GM10266 (cell line): ENCODE measurements around the gene RAPGEF5.

Experiments
- DNase-seq: peaks from one replicate; pipeline ENCODE4 v3.0.0; 2012; ENCODE audit errors: extremely low spot score
- TF ChIP-seq, protein P1 (sequence below): IDR thresholded peaks from 2 replicates; pipeline ENCODE4 v1.5.1; 2012; ENCODE audit warnings: mild to moderate bottlenecking, low read depth; ENCODE audit not compliant: control insufficient read depth, insufficient read depth; ENCODE audit errors: missing control alignments

The RAPGEF5 gene, protein sequence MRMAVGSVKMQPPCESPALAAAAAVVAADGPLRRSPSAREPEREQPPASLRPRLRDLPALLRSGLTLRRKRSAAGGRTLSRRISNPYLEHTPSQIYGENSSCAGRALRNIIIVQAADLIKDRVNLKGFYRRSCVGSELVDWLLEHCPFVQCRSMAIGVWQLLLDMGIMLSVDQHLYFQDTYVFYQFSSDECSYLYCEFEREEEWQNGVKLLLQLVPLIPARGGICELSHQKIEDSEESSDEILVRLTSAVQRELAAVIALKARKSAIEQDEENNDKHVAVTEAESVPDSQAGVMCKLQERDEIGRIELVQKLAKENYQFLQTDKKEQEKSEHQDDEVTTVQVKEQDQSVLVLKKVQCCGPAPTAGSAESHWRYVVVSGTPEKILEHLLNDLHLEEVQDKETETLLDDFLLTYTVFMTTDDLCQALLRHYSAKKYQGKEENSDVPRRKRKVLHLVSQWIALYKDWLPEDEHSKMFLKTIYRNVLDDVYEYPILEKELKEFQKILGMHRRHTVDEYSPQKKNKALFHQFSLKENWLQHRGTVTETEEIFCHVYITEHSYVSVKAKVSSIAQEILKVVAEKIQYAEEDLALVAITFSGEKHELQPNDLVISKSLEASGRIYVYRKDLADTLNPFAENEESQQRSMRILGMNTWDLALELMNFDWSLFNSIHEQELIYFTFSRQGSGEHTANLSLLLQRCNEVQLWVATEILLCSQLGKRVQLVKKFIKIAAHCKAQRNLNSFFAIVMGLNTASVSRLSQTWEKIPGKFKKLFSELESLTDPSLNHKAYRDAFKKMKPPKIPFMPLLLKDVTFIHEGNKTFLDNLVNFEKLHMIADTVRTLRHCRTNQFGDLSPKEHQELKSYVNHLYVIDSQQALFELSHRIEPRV

DNA sequence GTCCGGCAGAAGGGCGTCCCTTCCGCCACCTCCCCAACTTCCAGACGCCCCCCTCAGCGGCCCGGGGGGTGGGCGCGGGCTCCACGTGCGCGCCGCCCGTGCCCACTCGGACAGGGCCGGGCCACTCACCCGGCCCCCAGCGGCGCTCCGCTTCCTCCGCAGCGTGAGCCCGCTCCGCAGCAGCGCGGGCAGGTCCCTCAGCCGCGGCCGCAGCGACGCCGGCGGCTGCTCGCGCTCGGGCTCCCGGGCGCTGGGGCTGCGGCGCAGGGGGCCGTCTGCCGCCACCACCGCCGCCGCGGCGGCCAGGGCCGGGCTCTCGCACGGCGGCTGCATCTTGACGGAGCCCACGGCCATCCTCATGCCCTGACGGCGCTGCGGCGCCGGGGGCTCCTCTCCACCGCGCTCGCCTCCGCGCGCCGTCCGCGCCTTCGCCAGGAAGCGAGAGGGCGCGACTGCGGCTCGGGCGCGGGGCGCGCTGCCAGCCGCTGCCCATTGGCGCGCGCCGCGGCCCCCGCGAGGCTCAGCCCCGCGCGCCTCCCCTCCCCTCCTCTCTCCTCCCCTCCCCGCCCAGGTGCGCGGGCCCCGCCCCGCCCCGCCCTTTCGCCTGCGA lies at the start of gene RAPGEF5:
Gene RAPGEF5 (minus strand): TSS at position 454 of the 610 bp plus-strand sequence. CDS start 94 bp downstream, at position 360.
- DNase-seq: peak; percentile 67
- TF ChIP-seq, protein P1, sequence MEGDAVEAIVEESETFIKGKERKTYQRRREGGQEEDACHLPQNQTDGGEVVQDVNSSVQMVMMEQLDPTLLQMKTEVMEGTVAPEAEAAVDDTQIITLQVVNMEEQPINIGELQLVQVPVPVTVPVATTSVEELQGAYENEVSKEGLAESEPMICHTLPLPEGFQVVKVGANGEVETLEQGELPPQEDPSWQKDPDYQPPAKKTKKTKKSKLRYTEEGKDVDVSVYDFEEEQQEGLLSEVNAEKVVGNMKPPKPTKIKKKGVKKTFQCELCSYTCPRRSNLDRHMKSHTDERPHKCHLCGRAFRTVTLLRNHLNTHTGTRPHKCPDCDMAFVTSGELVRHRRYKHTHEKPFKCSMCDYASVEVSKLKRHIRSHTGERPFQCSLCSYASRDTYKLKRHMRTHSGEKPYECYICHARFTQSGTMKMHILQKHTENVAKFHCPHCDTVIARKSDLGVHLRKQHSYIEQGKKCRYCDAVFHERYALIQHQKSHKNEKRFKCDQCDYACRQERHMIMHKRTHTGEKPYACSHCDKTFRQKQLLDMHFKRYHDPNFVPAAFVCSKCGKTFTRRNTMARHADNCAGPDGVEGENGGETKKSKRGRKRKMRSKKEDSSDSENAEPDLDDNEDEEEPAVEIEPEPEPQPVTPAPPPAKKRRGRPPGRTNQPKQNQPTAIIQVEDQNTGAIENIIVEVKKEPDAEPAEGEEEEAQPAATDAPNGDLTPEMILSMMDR: no peak

GRCh38 chr7:22406715-22407114 lies 49.8 kb upstream of the RAPGEF5 start:
- DNase-seq: no peak
- TF ChIP-seq, protein P1: no peak

- DNase-seq: no peak
- TF ChIP-seq, protein P1: no peak
These were observed 47.6 kb upstream of the RAPGEF5 start for GRCh38 chr7:22404421-22405023.

DNA sequence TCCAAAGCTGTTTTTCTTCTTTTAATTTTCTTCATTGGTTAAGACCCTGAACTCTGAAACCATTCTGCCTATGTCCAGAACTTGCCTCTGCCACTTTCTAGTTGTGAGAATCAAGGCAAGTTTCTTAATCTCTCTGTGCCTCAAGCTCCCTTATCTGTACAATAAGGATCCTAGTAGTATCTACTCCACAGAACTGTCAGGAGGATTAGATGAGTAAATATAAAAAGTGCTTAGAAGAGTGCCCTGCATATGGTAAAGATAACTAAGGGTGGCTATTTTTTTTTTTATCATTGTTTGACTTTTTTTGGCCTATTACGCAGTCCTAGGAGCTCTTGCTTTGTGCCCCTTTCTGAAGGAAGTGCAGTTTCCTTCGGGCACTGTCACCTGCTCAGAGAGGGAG lies 46.4 kb upstream of the RAPGEF5 start:
- TF ChIP-seq, protein P1: no peak
- no peak for DNase-seq

DNA sequence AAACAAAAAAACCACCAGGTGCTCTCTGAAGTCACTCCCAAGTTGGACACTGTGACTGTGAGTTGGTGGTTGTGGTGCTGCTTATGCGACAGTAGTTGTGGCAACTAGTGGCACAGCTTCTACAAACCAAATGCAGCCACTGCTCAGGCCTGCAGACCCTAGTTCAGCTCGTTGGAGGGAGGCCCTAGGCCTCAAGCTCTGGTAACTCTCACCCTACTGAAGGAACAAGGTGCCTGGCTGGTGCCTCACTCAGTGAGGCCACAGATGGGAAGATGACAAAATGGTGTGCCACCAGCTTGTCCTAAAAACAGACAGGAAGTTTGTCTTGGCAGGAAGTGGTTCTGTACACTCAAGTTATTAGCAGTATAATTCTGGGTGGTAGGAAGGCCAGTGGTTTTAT lies 45.3 kb upstream of the RAPGEF5 start:
- TF ChIP-seq, protein P1: no peak
- DNase-seq: no peak

DNA sequence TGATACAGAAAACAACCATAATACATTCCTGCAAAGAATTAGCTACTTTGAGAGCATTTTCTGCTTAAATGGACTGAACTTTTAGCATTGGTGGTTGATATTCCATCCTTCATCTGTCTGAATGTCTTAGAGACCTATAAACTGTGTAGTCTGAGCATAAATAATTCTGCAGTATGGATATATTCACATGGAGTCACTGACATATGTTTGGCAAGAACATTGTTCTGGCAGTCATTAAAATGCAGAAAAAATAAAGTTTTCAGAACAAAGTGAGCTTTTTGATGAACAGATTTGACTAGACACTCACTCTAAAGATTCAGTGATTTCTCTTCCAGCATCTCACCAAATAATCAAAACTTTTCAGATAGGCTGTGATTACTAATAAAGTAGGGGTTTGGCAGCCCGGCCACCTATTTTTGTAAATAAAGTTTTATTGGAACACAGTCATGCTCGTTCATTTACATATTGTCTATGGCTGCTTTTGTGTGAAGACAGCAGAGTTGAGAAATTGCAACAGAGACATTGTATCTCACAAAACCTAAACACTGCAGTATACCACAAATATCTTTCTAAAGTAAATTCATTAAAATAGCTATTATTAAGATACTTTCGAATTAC lies 44.1 kb upstream of the RAPGEF5 start:
- no peak for DNase-seq
- TF ChIP-seq, protein P1: no peak
